ENCODE data around the gene ALG13.
"Not testable (repeated sequence)": the region's sequence is repeated elsewhere in the genome, so short reads cannot be mapped to it uniquely, and the experiment has no call there.

ALG13 gene
- total RNA-seq: 48.6 to 113 (median 51.9) reads per million in 3 experiments

- DNase-seq: peak; percentile 91
Observed at GRCh38 chrX:111680988-111681779, at the start of gene ALG13. TSS of gene ALG13 (plus strand) at chrX:111681170. CDS start at chrX:111681219, 49 bp downstream.

GRCh38 chrX:111634823-111635729, 45.9 kb upstream of the ALG13 start:
- DNase-seq: no peak

GRCh38 chrX:111641969-111642368, 39.0 kb upstream of the ALG13 start:
- DNase-seq: no peak

- not testable (repeated sequence) for DNase-seq
Observed at GRCh38 chrX:111645165-111645564, 35.8 kb upstream of the ALG13 start.

- no peak for DNase-seq
Observed at GRCh38 chrX:111645607-111646006, 35.4 kb upstream of the ALG13 start.

- no peak for DNase-seq
Observed at GRCh38 chrX:111646515-111646914, 34.5 kb upstream of the ALG13 start.

GRCh38 chrX:111648802-111649201, 32.2 kb upstream of the ALG13 start:
- no peak for DNase-seq

- no peak for DNase-seq
Observed at GRCh38 chrX:111649638-111650037, 31.3 kb upstream of the ALG13 start.

GRCh38 chrX:111650845-111651244, 30.1 kb upstream of the ALG13 start:
- no peak for DNase-seq

- DNase-seq: no peak
Observed at GRCh38 chrX:111652719-111653118, 28.3 kb upstream of the ALG13 start.

- no peak for DNase-seq
Observed at GRCh38 chrX:111661241-111661640, 19.7 kb upstream of the ALG13 start.

- no peak for DNase-seq
Observed at GRCh38 chrX:111662292-111662691, 18.7 kb upstream of the ALG13 start.

- DNase-seq: no peak
Observed at GRCh38 chrX:111671668-111672067, 9.3 kb upstream of the ALG13 start.

- no peak for DNase-seq
Observed at GRCh38 chrX:111687305-111687704, 6.3 kb downstream of the ALG13 start.

GRCh38 chrX:111695297-111695880, 14.4 kb downstream of the ALG13 start:
- DNase-seq: no peak

- no peak for DNase-seq
Observed at GRCh38 chrX:111719426-111720210, 38.6 kb downstream of the ALG13 start.

- no peak for DNase-seq
Observed at GRCh38 chrX:111728096-111728495, 47.1 kb downstream of the ALG13 start.

GRCh38 chrX:111731351-111731750, 50.4 kb downstream of the ALG13 start:
- DNase-seq: no peak

- DNase-seq: no peak
Observed at GRCh38 chrX:111736571-111736970, 55.6 kb downstream of the ALG13 start.

- DNase-seq: no peak
Observed at GRCh38 chrX:111742018-111742417, 61.0 kb downstream of the ALG13 start.

GRCh38 chrX:111743316-111743715, 62.3 kb downstream of the ALG13 start:
- no peak for DNase-seq

- no peak for DNase-seq
Observed at GRCh38 chrX:111756486-111756885, 75.5 kb downstream of the ALG13 start.

- DNase-seq: no peak
Observed at GRCh38 chrX:111759686-111760085, 78.7 kb downstream of the ALG13 start.
